Endodermal cell (in vitro differentiated cells): ENCODE results near the gene AMMECR1. TPM values are rescaled to one million over a fixed set of nuclear protein-coding genes. Genes with fewer than 3 reads are reported as not detected.

ENCODE experiments used
- DNase-seq: peaks from one replicate; pipeline ENCODE4 v3.0.0-alpha.2; 2017
- H3K27ac ChIP-seq: 2 replicates; pipeline ENCODE4 v1.5.1; 2013; ENCODE audit warnings: mild to moderate bottlenecking, low read depth, low read length, moderate library complexity
- H3K27me3 ChIP-seq: 2 replicates; pipeline ENCODE4 v1.6.1; 2013; ENCODE audit warnings: mild to moderate bottlenecking, low read length, moderate library complexity; ENCODE audit not compliant: insufficient read depth, control insufficient read depth, poor library complexity, severe bottlenecking
- H3K36me3 ChIP-seq: 2 replicates; pipeline ENCODE4 v1.7.0; 2013; ENCODE audit warnings: mild to moderate bottlenecking, low read length, moderate library complexity; ENCODE audit not compliant: control insufficient read depth, insufficient read depth
- H3K4me1 ChIP-seq: one replicate; pipeline ENCODE4 v1.7.0; 2013; ENCODE audit warnings: low read length; ENCODE audit not compliant: control insufficient read depth, insufficient read depth
- H3K4me3 ChIP-seq: 2 replicates; pipeline ENCODE4 v1.5.1; 2013; ENCODE audit warnings: mild to moderate bottlenecking, low read length, moderate library complexity
- H3K9ac ChIP-seq: 2 replicates; pipeline ENCODE4 v1.6.1; 2013; ENCODE audit warnings: mild to moderate bottlenecking, low read length, moderate library complexity; ENCODE audit not compliant: poor library complexity, severe bottlenecking; ENCODE audit errors: extremely low read depth
- H3K9me3 ChIP-seq: 2 replicates; pipeline ENCODE4 v1.6.1; 2013; ENCODE audit warnings: mild to moderate bottlenecking, low read length, moderate library complexity; ENCODE audit not compliant: control insufficient read depth
- H3K27ac Mint-ChIP-seq: 2 replicates; pipeline ENCODE4 v1.8.0; 2020; ENCODE audit warnings: mixed read lengths
- H3K27me3 Mint-ChIP-seq: 2 replicates; pipeline ENCODE4 v1.8.0; 2021; ENCODE audit warnings: mild to moderate bottlenecking, mixed read lengths; ENCODE audit not compliant: insufficient read depth
- H3K36me3 Mint-ChIP-seq: 2 replicates; pipeline ENCODE4 v1.8.0; 2020; ENCODE audit warnings: low read depth, mixed read lengths
- H3K4me1 Mint-ChIP-seq: 2 replicates; pipeline ENCODE4 v1.8.0; 2020; ENCODE audit warnings: mixed read lengths
- H3K4me3 Mint-ChIP-seq: 2 replicates; pipeline ENCODE4 v1.8.0; 2020; ENCODE audit warnings: mild to moderate bottlenecking, moderate library complexity, mixed read lengths
- H3K9me3 Mint-ChIP-seq: 2 replicates; pipeline ENCODE4 v1.8.0; 2020; ENCODE audit warnings: mild to moderate bottlenecking, mixed read lengths
- CTCF ChIP-seq: fragments of 200-600 bp; sonication (generic); conservative IDR thresholded peaks from 2 replicates; pipeline ENCODE4 v1.5.0; 2021; ENCODE audit warnings: antibody characterized with exemption, mild to moderate bottlenecking
- WGBS, 2 experiments: methylation state at CpG; one replicate each; pipeline versions ENCODE4 v1.1.5 to v1.1.7; 2013; ENCODE audit warnings: missing lambda C conversion rate in 2 of 2, mixed read lengths in 1 of 2; ENCODE audit not compliant: insufficient coverage in 1 of 2, insufficient read length in 1 of 2; 5-methylcytosine and 5-hydroxymethylcytosine counted together
- total RNA-seq, 2 donors: library from RNA; stranded (reverse); fragmentation: NEBNext Ultra II Directional in 1 of 2; extraction: Animal tissue kit (Norgen Biotek cat#: 25700) in 1 of 2; gene quantifications; 2 replicates in 1 of 2; 3 replicates in 1 of 2; pipeline ENCODE4 v1.2.1, GENCODE V29; 2021

Gene AMMECR1
- total RNA-seq, 2 donors from 2014 or later, result 26.8 to 62.2 TPM

- TF ChIP-seq CTCF, result no peak
Measured at GRCh38 chrX:110162131-110162530, 155.8 kb downstream of the AMMECR1 start.

GRCh38 chrX:110161361-110161686 is 156.6 kb downstream of the AMMECR1 start:
- H3K9ac ChIP-seq, result no peak overlapping the region

More at GRCh38 chrX:110162131-110162530, 155.8 kb downstream of the AMMECR1 start:
- H3K27me3 ChIP-seq, result no peaks in the 10 kb centered on the region
- H3K36me3 ChIP-seq, result no peaks in the 10 kb centered on the region
- WGBS, 2 experiments, result 94 to 100% methylated on average over 1 of the region's 1 CpG
- H3K9ac ChIP-seq, result no peak overlapping the region
- Mint-ChIP-seq H3K4me3 (no peak overlapping the region), H3K27ac (no peak overlapping the region), H3K27me3 (no peaks in the 10 kb centered on the region), H3K4me1 (no peaks in the 10 kb centered on the region), H3K36me3 (no peaks in the 10 kb centered on the region), H3K9me3 (no peaks in the 10 kb centered on the region)
- no peak overlapping the region for H3K27ac ChIP-seq
- H3K4me1 ChIP-seq, result no peaks in the 10 kb centered on the region
- no peaks in the 10 kb centered on the region for H3K9me3 ChIP-seq
- no peak overlapping the region for H3K4me3 ChIP-seq
- peak; percentile 11 for DNase-seq

GRCh38 chrX:110159865-110160264 is 158.0 kb downstream of the AMMECR1 start:
- no peak overlapping the region for H3K4me3 ChIP-seq
- no peaks in the 10 kb centered on the region for H3K27me3 ChIP-seq
- 100% methylated on average over 1 of the region's 2 CpGs; no CpG with 5 or more reads in 1 of the 2 experiments for WGBS, 2 experiments
- H3K9me3 ChIP-seq, result no peaks in the 10 kb centered on the region
- no peak overlapping the region for H3K4me3 Mint-ChIP-seq
- no peaks in the 10 kb centered on the region for H3K27me3 Mint-ChIP-seq
- H3K36me3 Mint-ChIP-seq, result peaks cover 5% of the 10 kb centered on the region
- no peak for TF ChIP-seq CTCF
- DNase-seq, result no peak
- no peak overlapping the region for H3K27ac ChIP-seq
- H3K27ac Mint-ChIP-seq, result no peak overlapping the region
- no peaks in the 10 kb centered on the region for H3K4me1 ChIP-seq
- no peaks in the 10 kb centered on the region for H3K4me1 Mint-ChIP-seq
- H3K36me3 ChIP-seq, result no peaks in the 10 kb centered on the region
- H3K9ac ChIP-seq, result no peak overlapping the region
- H3K9me3 Mint-ChIP-seq, result no peaks in the 10 kb centered on the region

More at GRCh38 chrX:110161361-110161686, 156.6 kb downstream of the AMMECR1 start:
- H3K9me3 ChIP-seq, result no peaks in the 10 kb centered on the region
- H3K36me3 Mint-ChIP-seq, result peaks cover 2% of the 10 kb centered on the region
- H3K27me3 ChIP-seq, result no peaks in the 10 kb centered on the region
- no peaks in the 10 kb centered on the region for H3K4me1 Mint-ChIP-seq
- 100% methylated on average over 1 of the region's 1 CpG; no CpG with 5 or more reads in 1 of the 2 experiments for WGBS, 2 experiments
- TF ChIP-seq CTCF, result no peak
- DNase-seq, result no peak
- H3K4me3 Mint-ChIP-seq, result no peak overlapping the region
- no peaks in the 10 kb centered on the region for H3K9me3 Mint-ChIP-seq
- no peak overlapping the region for H3K27ac Mint-ChIP-seq
- no peak overlapping the region for H3K27ac ChIP-seq
- no peaks in the 10 kb centered on the region for H3K36me3 ChIP-seq
- no peaks in the 10 kb centered on the region for H3K4me1 ChIP-seq
- H3K27me3 Mint-ChIP-seq, result no peaks in the 10 kb centered on the region
- no peak overlapping the region for H3K4me3 ChIP-seq
